ENCODE results near the gene PET100. TPM values are rescaled to one million over a fixed set of nuclear protein-coding genes. Genes with fewer than 3 reads are reported as not detected.

PET100 gene
- total RNA-seq, 1 donor from 2014 or later, result 141 TPM

DNA sequence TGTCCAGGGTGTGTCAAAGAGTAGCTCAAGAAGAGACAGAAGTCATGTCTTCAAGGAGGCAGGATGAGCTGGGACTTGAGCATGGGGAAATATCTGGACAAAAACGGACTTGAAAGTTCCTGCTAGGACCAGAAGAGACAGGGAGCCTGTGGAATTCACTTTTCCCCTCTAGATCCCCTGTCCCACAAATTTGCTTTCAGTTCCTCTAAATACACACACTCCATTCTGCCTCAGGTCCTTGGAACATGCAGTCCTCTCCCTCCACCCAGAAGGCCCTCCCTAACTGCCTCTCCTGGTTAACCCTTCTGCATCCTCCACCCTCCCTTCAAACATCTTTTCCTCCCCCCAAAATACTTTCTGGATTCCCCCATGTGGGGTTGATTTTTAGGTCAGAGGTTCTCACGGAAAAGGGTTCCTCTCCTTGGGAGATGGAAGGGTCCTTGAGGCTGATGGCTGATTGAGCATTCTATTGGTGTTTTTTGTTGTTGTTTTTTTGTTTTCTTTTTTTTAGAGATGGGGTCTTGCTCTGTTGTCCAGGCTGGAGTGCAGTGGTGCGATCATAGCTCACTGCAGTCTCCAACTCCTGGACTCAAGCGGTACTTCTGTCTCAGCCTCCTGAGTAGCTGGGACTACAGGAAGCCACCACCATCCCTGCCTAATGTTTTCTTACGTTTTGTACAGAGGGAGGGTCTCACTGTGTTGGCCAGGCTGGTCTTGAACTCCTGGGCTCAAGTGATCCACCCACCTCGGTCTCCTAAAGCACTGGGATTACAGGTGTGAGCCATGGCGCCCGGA, 32.3 kb downstream of the PET100 start:
- no peak overlapping the region for H3K27ac Mint-ChIP-seq (ENCODE audit: unreplicated experiment)
- peaks cover 36% of the 10 kb centered on the region for H3K27me3 Mint-ChIP-seq (ENCODE audit: low read depth)
- H3K9me3 Mint-ChIP-seq, result no peaks in the 10 kb centered on the region
- H3K36me3 Mint-ChIP-seq (ENCODE audit: low read depth), result no peaks in the 10 kb centered on the region
- no peak overlapping the region for H3K4me3 Mint-ChIP-seq
- peaks cover 5% of the 10 kb centered on the region for H3K4me1 Mint-ChIP-seq
- no peak for TF ChIP-seq CTCF (conservative IDR thresholded peaks at IDR 0.05)
- no peak for DNase-seq (ENCODE audit: low read depth, low spot score)

- Mint-ChIP-seq H3K36me3 (ENCODE audit: low read depth) (no peaks in the 10 kb centered on the region), H3K27me3 (ENCODE audit: low read depth) (peaks cover 40% of the 10 kb centered on the region), H3K27ac (ENCODE audit: unreplicated experiment) (no peak overlapping the region), H3K9me3 (no peaks in the 10 kb centered on the region), H3K4me3 (no peak overlapping the region), H3K4me1 (peaks cover 5% of the 10 kb centered on the region)
- no peak for DNase-seq (ENCODE audit: low read depth, low spot score)
- no peak for TF ChIP-seq CTCF (conservative IDR thresholded peaks at IDR 0.05)
Measured at GRCh38 chr19:7662657-7663056, 33.1 kb downstream of the PET100 start.

GRCh38 chr19:7663706-7664105, 34.1 kb downstream of the PET100 start:
- Mint-ChIP-seq H3K9me3 (no peaks in the 10 kb centered on the region), H3K4me1 (no peaks in the 10 kb centered on the region), H3K27me3 (ENCODE audit: low read depth) (peaks cover 46% of the 10 kb centered on the region)

DNA sequence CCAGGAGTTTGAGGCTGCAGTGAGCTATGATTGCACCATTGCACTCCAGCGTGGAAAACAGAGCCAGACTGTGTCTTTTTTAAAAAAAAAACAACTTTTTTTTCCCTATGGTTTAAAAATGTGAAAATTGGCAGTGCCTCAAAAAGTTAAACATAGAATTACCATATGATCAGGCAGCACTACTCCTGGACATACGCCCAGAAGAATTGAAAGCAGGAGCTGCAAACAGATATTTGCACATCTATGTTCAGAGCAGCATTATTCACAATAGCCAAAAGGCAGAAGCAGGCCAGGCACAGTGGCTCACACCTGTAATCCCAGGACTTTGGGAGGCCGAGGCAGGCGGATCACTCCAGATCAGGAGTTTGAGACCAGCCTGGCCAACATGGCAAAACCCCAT, 35.5 kb downstream of the PET100 start:
- no peak overlapping the region for H3K4me3 Mint-ChIP-seq
- peaks cover 59% of the 10 kb centered on the region for H3K27me3 Mint-ChIP-seq (ENCODE audit: low read depth)
- H3K36me3 Mint-ChIP-seq (ENCODE audit: low read depth), result no peaks in the 10 kb centered on the region
- TF ChIP-seq CTCF (conservative IDR thresholded peaks at IDR 0.05), result no peak
- no peak overlapping the region for H3K27ac Mint-ChIP-seq (ENCODE audit: unreplicated experiment)
- no peaks in the 10 kb centered on the region for H3K9me3 Mint-ChIP-seq
- DNase-seq (ENCODE audit: low read depth, low spot score), result no peak
- no peaks in the 10 kb centered on the region for H3K4me1 Mint-ChIP-seq

More at GRCh38 chr19:7663706-7664105, 34.1 kb downstream of the PET100 start:
- TF ChIP-seq CTCF (conservative IDR thresholded peaks at IDR 0.05), result no peak
- no peak overlapping the region for H3K27ac Mint-ChIP-seq (ENCODE audit: unreplicated experiment)
- H3K4me3 Mint-ChIP-seq, result no peak overlapping the region
- no peak for DNase-seq (ENCODE audit: low read depth, low spot score)
- H3K36me3 Mint-ChIP-seq (ENCODE audit: low read depth), result no peaks in the 10 kb centered on the region

DNA sequence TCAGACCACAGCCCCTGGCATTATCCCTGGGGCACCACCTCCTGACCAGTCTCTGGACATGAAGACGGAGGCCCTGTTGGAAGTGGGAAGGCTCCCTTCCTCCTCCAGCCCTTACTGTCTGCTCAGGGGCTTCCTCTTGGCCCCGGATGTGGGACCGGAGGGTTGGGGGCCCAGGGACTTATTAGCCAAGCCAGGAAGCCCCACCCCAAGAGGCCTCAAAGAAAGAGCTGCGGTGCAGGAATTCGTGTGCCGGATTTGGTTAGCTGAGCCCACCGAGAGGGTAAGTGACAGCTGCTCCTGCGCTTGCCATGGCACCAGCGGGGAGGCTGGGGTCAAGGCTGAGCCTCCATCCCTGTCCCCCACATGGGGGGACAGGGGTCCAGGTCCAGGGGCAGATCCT, 39.2 kb downstream of the PET100 start, which contains the start of gene RETN:
TSS of gene RETN (plus strand) at position 208 of the 400 bp plus-strand sequence. CDS start 278 bp downstream, outside the sequence.
- H3K9me3 Mint-ChIP-seq, result no peaks in the 10 kb centered on the region
- peaks cover 81% of the 10 kb centered on the region for H3K27me3 Mint-ChIP-seq (ENCODE audit: low read depth)
- no peaks in the 10 kb centered on the region for H3K4me1 Mint-ChIP-seq
- TF ChIP-seq CTCF (conservative IDR thresholded peaks at IDR 0.05), result no peak
- no peak within 1 kb of the TSS for H3K4me3 Mint-ChIP-seq
- no peaks in the 10 kb centered on the region for H3K36me3 Mint-ChIP-seq (ENCODE audit: low read depth)
- H3K27ac Mint-ChIP-seq (ENCODE audit: unreplicated experiment), result no peak within 1 kb of the TSS
- no peak for DNase-seq (ENCODE audit: low read depth, low spot score)

Measured in neural crest cell (in vitro differentiated cells).